ENCODE measurements around the gene REN.

Gene REN

DNA sequence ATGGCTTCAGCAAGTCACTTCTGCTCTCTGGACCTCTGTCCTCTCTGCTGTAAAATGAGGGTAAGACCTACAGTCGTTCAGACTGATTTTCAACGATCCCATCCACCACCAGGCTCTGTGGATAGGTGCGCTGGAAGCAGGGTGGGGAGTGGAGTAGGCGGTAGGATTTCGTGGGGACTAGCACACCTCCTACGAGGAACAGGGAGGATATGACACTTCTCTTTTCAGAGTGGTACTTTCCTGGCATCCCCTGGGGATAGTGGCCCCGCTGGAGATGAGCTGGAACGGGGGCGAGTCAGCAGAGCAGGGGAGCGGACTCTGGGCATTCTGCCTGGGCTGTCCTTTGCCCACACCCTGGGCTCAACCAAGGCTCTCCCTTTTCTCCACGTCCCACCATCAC is 32.0 kb downstream of the REN start:
- no peak for DNase-seq (ENCODE audit: low read depth in 3 of 3)

DNA sequence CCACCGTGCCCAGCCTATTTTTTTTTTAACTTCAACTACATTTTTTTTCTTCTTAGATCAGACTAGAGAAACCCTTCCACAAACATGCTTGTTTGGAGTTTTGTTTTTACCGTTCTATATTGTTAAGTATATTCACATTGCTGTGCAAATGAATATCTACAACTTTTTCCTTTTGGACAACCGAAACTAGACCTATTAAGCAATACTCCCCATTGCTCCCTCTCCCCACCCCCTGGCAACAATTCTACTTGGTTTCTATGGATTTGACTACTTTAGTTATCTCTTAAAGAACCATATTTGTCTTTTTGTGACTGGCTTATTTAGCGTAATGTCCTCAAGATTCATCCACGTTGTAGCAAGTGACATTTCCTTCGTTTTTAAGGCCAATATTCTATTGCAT is 33.4 kb downstream of the REN start:
- no peak for DNase-seq (ENCODE audit: low read depth in 3 of 3)

DNA sequence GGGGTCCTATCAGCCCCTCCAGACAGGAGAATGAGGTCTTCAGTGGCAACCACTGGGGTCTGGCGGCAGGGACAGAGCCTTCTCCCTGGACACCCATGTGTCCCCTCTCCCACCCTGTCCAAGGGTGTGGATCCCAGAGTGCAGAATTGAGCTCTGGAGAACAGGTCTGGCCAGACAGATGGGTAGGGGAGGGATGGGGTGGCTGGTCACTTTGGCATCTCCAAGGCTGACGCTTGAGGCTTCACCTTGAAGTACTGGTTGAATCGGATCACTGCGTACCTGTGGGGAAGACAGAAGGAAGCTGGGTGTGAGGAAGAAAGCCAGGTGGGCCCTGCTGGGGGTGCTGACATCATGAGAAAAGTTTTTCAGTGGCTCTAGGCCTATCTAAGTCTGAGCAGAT is 34.2 kb downstream of the REN start:
- DNase-seq (ENCODE audit: low read depth in 3 of 3): no peak

DNA sequence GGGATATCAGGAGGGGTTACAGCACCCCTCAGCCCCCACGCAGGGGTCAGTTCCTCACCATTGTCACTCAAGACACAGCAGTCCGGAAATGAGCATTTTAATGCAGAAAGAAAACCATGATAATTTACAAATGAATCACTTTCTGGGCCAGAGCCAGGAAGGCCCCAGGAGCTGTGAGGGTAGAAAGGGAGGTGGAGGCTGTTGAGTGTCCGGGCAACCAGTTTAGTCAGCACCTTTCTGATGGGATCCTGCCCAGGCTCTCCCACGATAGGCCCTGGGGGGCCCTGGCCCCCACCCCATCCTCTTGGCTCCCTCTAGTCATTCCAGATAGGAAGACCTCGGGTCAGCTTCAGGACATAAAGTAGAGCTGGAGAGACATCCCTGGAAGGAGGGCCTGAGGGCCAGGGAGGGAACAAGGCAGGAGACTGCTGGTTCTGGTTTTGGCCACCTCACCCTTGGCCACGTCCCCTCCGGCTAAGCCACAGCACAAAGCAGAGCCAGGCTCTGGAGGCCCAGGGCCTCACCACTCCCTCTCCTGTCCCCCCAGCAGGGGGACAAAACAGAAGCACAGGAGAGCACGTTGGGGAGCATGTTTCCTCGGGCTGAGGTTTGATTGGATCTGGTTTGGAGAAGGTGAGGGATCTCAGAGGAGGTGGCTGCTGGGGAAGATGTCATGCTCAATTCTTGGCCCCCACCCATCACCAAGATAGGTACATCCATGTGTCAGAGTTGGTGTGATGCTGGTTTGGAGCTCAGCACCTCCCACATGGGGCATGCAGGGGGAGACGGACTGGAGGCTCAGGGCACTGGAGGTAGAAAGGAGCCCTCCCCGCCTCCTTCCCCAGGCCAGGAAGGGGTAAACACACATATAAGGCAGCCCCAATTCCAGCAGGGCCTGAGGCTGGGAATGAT is 34.9 kb downstream of the REN start:
- DNase-seq (ENCODE audit: low read depth in 3 of 3): no peak

- DNase-seq (ENCODE audit: low read depth in 3 of 3): no peak
Observed at GRCh38 chr1:204130178-204130577, 36.0 kb downstream of the REN start.

DNA sequence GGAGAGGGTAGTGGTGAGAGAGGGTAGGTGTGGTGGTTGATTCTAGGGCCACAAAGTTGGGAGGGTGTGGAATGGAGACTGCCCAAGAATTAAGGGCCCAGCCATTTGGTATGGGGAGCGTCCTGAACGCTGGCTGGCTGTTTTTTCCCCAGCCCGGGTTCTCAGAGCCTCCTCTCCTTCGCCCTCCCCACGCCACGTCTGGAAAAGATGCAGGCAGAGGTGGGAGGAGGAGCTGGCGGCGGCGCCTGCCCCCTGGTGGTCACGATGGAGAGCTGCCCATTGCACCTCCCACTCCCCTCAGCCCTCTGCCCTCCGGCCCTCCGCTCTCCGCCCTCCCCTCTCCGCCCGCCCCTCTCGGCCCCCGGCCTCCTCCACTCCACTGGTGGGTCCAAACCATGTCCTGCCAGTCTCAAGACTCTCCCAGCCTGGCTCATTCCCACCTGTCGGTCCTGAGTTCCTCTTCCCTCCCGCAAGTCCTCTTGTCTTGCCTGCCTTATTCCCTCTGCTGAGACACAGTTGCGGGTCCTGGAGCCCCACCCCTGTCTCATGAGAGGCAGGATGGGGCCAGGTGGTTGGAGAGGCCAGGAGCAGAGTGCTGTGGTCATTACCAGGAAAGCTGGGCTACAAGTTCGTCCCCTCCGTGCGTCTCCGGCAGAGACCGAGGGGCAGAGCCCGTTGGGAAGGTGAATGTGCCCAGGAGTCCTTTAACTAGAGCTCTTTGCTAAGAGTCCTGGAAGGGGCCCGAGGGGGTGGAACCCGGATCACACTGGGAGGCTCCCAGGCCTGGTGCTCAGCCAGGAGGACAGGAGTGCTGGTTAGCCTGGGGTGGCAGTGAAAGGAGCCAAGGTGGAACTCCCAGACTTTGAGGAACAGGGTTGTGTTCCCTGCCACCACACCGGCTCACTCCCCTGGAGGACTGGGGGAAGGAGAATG is 36.9 kb downstream of the REN start:
- peak in 2 of 3 experiments; percentile 21 to 31 for DNase-seq (ENCODE audit: low read depth in 3 of 3)

DNA sequence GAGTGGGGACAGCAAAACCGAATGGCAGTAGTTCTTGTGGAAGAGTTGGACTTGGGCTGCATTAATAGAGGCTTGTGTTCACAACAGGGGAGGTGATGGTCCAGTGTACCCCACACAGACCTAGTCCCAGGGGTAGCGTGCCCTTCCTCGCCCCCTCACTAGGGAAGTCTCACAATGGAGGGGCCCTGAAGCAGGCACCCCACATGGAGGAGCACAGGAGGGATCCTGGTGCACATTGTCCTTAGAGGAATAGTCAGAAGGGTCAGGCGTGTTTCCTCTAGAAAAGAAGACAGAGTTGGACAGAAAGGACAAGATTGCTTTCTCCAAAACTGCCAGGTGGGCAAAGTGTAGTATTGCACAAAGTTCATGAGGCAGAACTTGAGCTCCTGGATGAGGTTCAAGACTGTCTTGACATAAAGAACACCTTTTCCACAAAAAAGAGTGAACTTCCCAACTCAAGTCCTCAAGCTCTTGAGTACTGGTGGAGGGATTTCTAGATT is 37.6 kb downstream of the REN start:
- no peak for DNase-seq (ENCODE audit: low read depth in 3 of 3)

GRCh38 chr1:204127597-204128242 is 38.4 kb downstream of the REN start:
- DNase-seq (ENCODE audit: low read depth in 3 of 3): no peak

DNA sequence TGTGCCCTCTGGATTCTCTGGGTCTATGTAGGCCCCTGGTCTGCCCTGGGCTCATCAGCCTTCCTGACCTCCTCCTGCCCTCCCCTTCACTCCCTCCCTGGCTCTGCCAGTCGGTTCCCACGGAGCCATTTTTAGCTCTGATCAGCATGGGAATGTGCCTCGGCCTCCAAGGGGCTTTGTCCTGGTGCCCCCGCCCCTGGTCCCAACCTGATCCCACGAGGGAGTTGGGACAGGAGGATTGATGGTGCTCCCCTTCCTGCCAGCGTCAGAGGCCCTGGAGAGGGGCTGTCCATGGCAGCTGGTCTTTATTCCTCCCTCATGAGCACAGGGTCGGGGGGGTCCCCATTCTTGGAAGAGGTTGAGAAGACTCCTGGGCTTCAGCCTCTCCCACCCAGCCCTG is 39.2 kb downstream of the REN start:
- no peak for DNase-seq (ENCODE audit: low read depth in 3 of 3)

GRCh38 chr1:204126386-204126785 is 39.8 kb downstream of the REN start:
- no peak for DNase-seq (ENCODE audit: low read depth in 3 of 3)

GRCh38 chr1:204125759-204126351 is 40.3 kb downstream of the REN start:
- no peak for DNase-seq (ENCODE audit: low read depth in 3 of 3)

GRCh38 chr1:204124639-204125038 is 41.5 kb downstream of the REN start:
- DNase-seq (ENCODE audit: low read depth in 3 of 3): no peak

- DNase-seq (ENCODE audit: low read depth in 3 of 3): no peak
Observed at GRCh38 chr1:204123376-204123775, 42.8 kb downstream of the REN start.

- DNase-seq (ENCODE audit: low read depth in 3 of 3): no peak
Observed at GRCh38 chr1:204121840-204122555, 44.1 kb downstream of the REN start.

DNA sequence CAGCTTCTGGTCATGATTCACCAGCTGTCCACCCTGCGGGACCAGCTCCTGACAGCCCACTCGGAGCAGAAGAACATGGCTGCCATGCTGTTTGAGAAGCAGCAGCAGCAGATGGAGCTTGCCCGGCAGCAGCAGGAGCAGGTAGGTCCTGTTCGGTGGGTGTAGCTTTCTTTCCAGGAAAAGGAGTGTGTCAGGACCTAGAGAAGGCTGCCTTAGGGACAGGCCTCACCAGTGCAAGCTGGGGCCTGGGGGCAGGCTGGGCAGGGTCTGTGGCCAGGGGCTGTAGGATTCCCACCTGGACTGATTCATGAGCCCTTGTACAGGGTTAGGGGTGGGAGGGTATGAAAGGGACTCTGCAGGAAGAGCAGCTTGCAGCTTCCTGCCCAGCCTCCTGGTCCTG is 49.6 kb downstream of the REN start:
- no peak for DNase-seq (ENCODE audit: low read depth in 3 of 3)

DNA sequence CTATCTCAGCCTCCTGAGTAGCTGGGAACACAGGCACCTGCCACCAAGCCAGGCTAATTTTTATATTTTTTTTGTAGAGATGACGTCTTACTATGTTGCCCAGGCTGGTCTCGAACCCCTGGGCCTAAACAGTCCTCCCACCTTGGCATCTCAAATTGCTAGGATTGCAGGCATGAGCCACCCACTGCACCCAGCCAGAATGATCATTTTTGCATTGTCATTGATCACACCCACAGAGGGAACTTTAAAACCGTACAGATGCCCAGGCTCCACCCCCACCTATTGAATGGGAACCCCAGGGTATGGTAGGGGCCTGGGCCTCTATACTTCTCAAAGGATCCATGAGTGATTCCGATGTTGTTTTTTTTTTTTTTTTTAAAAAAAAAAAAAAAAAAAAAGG is 51.0 kb downstream of the REN start:
- no peak for DNase-seq (ENCODE audit: low read depth in 3 of 3)

- no peak for DNase-seq (ENCODE audit: low read depth in 3 of 3)
Observed at GRCh38 chr1:204114606-204115005, 51.5 kb downstream of the REN start.

- DNase-seq (ENCODE audit: low read depth in 3 of 3): no peak
Observed at GRCh38 chr1:204113896-204114295, 52.2 kb downstream of the REN start.

DNA sequence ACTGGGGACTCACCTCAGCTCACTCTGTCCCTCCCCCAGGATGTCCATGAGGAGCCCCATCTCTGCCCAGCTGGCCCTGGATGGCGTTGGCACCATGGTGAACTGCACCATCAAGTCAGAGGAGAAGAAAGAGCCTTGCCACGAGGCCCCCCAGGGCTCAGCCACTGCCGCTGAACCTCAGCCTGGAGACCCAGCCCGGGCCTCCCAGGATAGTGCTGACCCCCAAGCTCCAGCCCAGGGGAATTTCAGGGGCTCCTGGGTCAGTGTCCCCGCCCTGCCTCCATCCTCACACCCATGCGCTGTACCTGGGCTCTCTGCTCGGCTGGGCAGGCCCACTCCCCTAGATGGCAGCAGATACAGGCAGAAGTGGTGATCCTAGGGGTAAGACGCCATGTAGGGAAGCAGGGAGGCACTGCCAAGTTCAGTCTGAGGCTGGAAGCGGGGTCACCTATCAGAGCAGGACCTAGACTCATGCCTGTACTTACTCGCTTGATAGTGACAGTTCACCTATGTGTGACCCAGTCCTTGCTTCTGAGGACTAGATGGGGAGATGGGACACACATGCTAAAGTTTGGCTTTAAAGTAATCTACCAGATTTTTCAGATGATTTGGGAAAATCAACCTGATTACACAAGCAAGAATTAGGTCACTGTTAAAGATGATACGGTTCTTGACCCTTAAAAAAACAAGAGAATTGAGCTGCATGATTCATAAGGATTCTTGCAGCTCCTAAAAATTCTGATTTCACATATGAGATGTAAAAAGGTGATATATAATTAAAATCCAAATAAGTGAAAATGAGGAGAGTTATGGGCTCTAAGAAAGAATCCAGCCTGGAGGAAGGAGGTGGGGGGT is 53.0 kb downstream of the REN start:
- DNase-seq (ENCODE audit: low read depth in 3 of 3): no peak

Data from stimulated activated CD4-positive, alpha-beta T cell treated with anti-CD3 and anti-CD28 coated beads, TNF-alpha, amount 100 ng/mL, for 4 hours (primary cell).